Mesendoderm (in vitro differentiated cells): Measurements from ENCODE around the gene TMC5.

Source experiments
- DNase-seq: peaks from one replicate; pipeline ENCODE4 v3.0.0; 2013
- H2AK5ac ChIP-seq: 2 replicates; pipeline ENCODE4 v1.6.1; 2013; ENCODE audit warnings: low read length, inconsistent platforms
- H2BK120ac ChIP-seq: 2 replicates; pipeline ENCODE4 v1.6.1; 2013; ENCODE audit warnings: low read depth, mild to moderate bottlenecking, low read length, moderate library complexity, mixed read lengths
- H2BK15ac ChIP-seq: replicated peaks from 2 replicates; pipeline ENCODE4 v1.6.1; 2013; ENCODE audit warnings: low read depth, mild to moderate bottlenecking, moderate library complexity
- H2BK5ac ChIP-seq: 2 replicates; pipeline ENCODE4 v1.6.1; 2013; ENCODE audit warnings: low read length, inconsistent platforms
- H3K18ac ChIP-seq: 2 replicates; pipeline ENCODE4 v1.6.1; 2013; ENCODE audit warnings: mild to moderate bottlenecking, low read length, mixed read lengths
- H3K23ac ChIP-seq: one replicate; pipeline ENCODE4 v1.6.1; 2013; ENCODE audit warnings: low read length
- H3K27ac ChIP-seq: 2 replicates; pipeline ENCODE4 v1.5.1; 2013; ENCODE audit warnings: low read depth, mild to moderate bottlenecking, inconsistent platforms, low read length, moderate library complexity
- H3K27me3 ChIP-seq: 2 replicates; pipeline ENCODE4 v1.6.1; 2013; ENCODE audit warnings: low read length, control low read depth, mild to moderate bottlenecking, inconsistent platforms; ENCODE audit not compliant: insufficient read depth, poor library complexity
- H3K36me3 ChIP-seq: 2 replicates; pipeline ENCODE4 v1.6.1; 2013; ENCODE audit warnings: low read length, inconsistent platforms; ENCODE audit not compliant: control insufficient read depth, insufficient read depth
- H3K4ac ChIP-seq: one replicate; pipeline ENCODE4 v1.6.1; 2013; ENCODE audit warnings: low read depth, mild to moderate bottlenecking, low read length, moderate library complexity
- H3K4me1 ChIP-seq: 2 replicates; pipeline ENCODE4 v1.6.1; 2013; ENCODE audit warnings: low read depth, low read length, inconsistent platforms; ENCODE audit not compliant: control insufficient read depth
- H3K4me2 ChIP-seq: 2 replicates; pipeline ENCODE4 v1.6.1; 2013; ENCODE audit warnings: low read length
- H3K4me3 ChIP-seq: 2 replicates; pipeline ENCODE4 v1.5.1; 2013; ENCODE audit warnings: mild to moderate bottlenecking, low read length
- H3K56ac ChIP-seq: one replicate; pipeline ENCODE4 v1.6.1; 2013; ENCODE audit warnings: low read length
- H3K79me1 ChIP-seq: 2 replicates; pipeline ENCODE4 v1.6.1; 2013; ENCODE audit warnings: low read length, inconsistent platforms
- H3K79me2 ChIP-seq: 2 replicates; pipeline ENCODE4 v1.6.1; 2013; ENCODE audit warnings: mild to moderate bottlenecking, low read length; ENCODE audit not compliant: control insufficient read depth, insufficient read depth
- H3K9ac ChIP-seq: 2 replicates; pipeline ENCODE4 v1.6.1; 2013; ENCODE audit warnings: low read length, inconsistent platforms
- H4K5ac ChIP-seq: one replicate; pipeline ENCODE4 v1.6.1; 2013; ENCODE audit warnings: low read length
- H4K8ac ChIP-seq: one replicate; pipeline ENCODE4 v1.6.1; 2013; ENCODE audit warnings: low read depth, mild to moderate bottlenecking, control low read depth, low read length, moderate library complexity
- WGBS: extraction: QIAGEN DNeasy Blood & Tissue Kit; methylation state at CpG from one replicate; pipeline ENCODE4 v1.1.7; 2013; ENCODE audit warnings: low lambda C conversion rate, missing lambda C conversion rate; ENCODE audit not compliant: insufficient coverage; ENCODE audit errors: extremely low coverage; 5-methylcytosine and 5-hydroxymethylcytosine counted together

Gene TMC5

DNA sequence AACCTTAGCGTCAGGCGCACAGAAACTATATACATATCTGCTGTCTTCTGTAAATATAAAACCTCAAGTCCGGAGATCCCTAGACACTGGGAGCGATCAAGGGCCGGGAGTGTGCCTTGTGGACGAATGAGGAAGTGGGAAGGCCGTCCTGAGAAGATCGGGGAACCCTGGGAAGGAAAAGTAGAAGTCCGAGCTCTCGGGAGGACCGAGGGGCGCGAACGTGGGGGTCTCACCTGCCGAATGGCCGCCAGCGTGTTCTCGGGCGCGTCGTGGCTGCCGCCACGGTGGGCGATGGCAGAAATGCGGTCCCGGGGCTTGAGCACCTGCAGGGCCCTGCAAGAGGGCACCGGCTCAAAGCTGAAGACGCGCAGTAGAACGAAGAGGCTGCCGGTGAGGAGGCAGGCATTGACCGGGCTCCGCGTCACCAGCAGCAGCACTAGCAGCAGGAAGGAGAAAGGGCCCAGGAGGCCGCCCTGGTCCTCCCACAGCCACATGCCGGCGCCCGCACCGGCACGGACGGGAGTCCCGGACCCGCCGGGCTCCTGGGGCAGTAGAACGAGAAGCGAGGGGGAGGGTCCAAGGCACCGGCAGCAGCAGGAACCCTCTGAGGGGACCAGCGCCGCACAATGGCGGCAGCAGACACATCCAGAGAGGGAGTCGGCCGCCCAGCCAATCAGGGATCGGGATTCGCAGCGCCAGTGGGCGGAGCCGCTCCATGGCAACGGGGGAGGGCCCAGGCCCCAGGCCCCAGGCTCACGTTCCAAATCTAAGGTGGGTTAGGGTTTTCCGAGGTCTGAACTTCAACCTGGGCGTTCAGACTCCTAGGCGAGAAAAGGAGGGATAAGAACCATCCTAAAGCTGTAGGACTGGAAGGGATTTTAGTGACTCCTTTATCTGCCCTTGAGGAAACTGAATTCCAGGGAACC is 104.1 kb downstream of the TMC5 start, which contains the start of gene GDE1:
Gene GDE1, minus strand, starts transcription at position 628 of the 926 bp plus-strand sequence. Its CDS starts 134 bp downstream, at position 494.
- no peak within 1 kb of the TSS for H3K4ac ChIP-seq
- peaks cover 10% of the 10 kb centered on the region for H3K79me1 ChIP-seq
- peak within 1 kb of the TSS; percentile 97 for H3K4me2 ChIP-seq
- H3K27me3 ChIP-seq, result no peaks in the 10 kb centered on the region
- peak within 1 kb of the TSS; percentile 93 for H3K56ac ChIP-seq
- WGBS, result no CpG with 5 or more reads among the region's 62 CpGs
- DNase-seq, result peak; percentile 97
- peak within 1 kb of the TSS; percentile 86 for H3K23ac ChIP-seq
- peak within 1 kb of the TSS; percentile 75 for H2BK15ac ChIP-seq
- no peak within 1 kb of the TSS for H2BK120ac ChIP-seq
- H3K18ac ChIP-seq, result no peak within 1 kb of the TSS
- H3K79me2 ChIP-seq, result peaks cover 12% of the 10 kb centered on the region
- no peak within 1 kb of the TSS for H2BK5ac ChIP-seq
- peak within 1 kb of the TSS; percentile 89 for H3K9ac ChIP-seq
- H3K27ac ChIP-seq, result peak within 1 kb of the TSS; percentile 26
- no peak within 1 kb of the TSS for H2AK5ac ChIP-seq
- H4K5ac ChIP-seq, result peak within 1 kb of the TSS; percentile 97
- peaks cover 15% of the 10 kb centered on the region for H3K4me1 ChIP-seq
- no peak within 1 kb of the TSS for H4K8ac ChIP-seq
- H3K4me3 ChIP-seq, result peak within 1 kb of the TSS; percentile 93
- H3K36me3 ChIP-seq, result no peaks in the 10 kb centered on the region

DNA sequence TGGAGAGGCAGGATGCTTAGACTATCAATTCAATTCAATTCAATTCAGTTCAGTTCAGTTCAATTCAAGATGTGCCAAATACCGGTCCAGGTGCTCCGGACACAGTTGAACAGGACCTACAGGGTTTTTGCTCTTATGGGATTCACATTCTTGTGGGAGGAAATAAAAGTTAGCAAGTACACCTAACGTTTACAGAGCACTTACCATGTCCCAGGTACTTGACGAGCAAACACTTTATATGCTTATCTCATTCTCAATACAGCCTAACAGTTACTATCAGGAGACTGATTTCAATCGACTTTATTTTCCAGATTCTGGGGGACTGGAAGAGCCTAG is 104.7 kb downstream of the TMC5 start:
- H3K9ac ChIP-seq, result peak overlapping the region; percentile 53
- no peak overlapping the region for H3K4ac ChIP-seq
- H3K4me1 ChIP-seq, result peaks cover 15% of the 10 kb centered on the region
- no peaks in the 10 kb centered on the region for H3K27me3 ChIP-seq
- H3K4me2 ChIP-seq, result peak overlapping the region; percentile 34
- peaks cover 10% of the 10 kb centered on the region for H3K79me1 ChIP-seq
- H2BK120ac ChIP-seq, result no peak overlapping the region
- H2BK5ac ChIP-seq, result no peak overlapping the region
- H2BK15ac ChIP-seq, result no peak overlapping the region
- H3K27ac ChIP-seq, result peak overlapping the region; percentile 26
- peaks cover 12% of the 10 kb centered on the region for H3K79me2 ChIP-seq
- H3K56ac ChIP-seq, result peak overlapping the region; percentile 80
- no peaks in the 10 kb centered on the region for H3K36me3 ChIP-seq
- WGBS, result no CpG with 5 or more reads among the region's 5 CpGs
- peak overlapping the region; percentile 97 for H4K5ac ChIP-seq
- no peak overlapping the region for H2AK5ac ChIP-seq
- no peak overlapping the region for H3K23ac ChIP-seq
- no peak overlapping the region for H4K8ac ChIP-seq
- DNase-seq, result no peak
- no peak overlapping the region for H3K18ac ChIP-seq
- H3K4me3 ChIP-seq, result no peak overlapping the region

DNA sequence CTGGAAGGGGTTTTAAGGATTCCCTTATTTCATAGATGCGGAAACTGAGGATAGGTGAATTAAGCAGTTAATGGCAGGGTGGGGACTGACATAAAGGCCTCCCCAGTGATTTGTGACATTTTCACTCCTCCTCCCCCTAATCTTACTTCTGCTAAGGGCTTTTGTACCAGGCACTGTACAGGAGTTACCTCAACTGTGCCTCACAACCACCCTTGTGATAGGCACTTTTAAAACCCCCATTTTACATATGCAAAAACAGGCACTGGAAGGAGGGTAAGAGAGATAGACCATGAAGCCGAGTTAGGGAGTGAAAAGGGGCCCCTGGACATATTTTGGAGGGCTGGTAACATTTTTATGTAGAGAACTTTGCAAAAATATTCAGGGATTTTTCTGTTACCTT is 105.1 kb downstream of the TMC5 start:
- no peak overlapping the region for H3K27ac ChIP-seq
- H2BK120ac ChIP-seq, result no peak overlapping the region
- no peak overlapping the region for H3K4ac ChIP-seq
- no peak overlapping the region for H3K23ac ChIP-seq
- peaks cover 15% of the 10 kb centered on the region for H3K4me1 ChIP-seq
- H2BK15ac ChIP-seq, result peak overlapping the region; percentile 75
- H3K79me2 ChIP-seq, result peaks cover 12% of the 10 kb centered on the region
- H3K36me3 ChIP-seq, result no peaks in the 10 kb centered on the region
- H3K9ac ChIP-seq, result no peak overlapping the region
- no peak overlapping the region for H3K4me3 ChIP-seq
- no peak overlapping the region for H2BK5ac ChIP-seq
- DNase-seq, result no peak
- no peak overlapping the region for H2AK5ac ChIP-seq
- WGBS, result no CpG with 5 or more reads among the region's 2 CpGs
- peak overlapping the region; percentile 71 for H4K5ac ChIP-seq
- H3K79me1 ChIP-seq, result peaks cover 9% of the 10 kb centered on the region
- no peaks in the 10 kb centered on the region for H3K27me3 ChIP-seq
- peak overlapping the region; percentile 73 for H3K56ac ChIP-seq
- no peak overlapping the region for H4K8ac ChIP-seq
- no peak overlapping the region for H3K18ac ChIP-seq
- no peak overlapping the region for H3K4me2 ChIP-seq

DNA sequence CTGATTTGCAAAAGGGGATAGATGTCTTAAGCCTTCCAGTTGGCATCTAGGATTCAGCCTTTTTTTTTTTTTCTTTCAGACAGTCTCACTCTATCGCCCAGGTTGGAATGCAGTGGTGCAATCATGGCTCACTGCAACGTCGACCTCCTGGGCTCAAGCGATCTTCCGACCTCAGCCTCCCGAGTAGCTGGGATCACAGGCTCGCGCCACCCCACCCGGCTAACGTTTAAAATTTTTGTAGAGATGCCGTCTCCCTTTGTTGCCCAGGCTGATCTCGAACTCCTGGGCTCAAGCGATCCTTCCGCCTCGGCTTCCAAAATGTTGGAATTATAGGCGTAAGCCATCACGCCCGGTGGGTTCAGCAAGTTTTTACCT is 105.5 kb downstream of the TMC5 start:
- Histone ChIP-seq H3K9ac (no peak overlapping the region), H3K23ac (no peak overlapping the region), H3K79me2 (peaks cover 12% of the 10 kb centered on the region), H2BK5ac (no peak overlapping the region), H4K5ac (no peak overlapping the region), H3K18ac (peak overlapping the region; percentile 54), H3K4me3 (no peak overlapping the region), H3K4me2 (no peak overlapping the region), H4K8ac (no peak overlapping the region), H2AK5ac (no peak overlapping the region), H3K4me1 (peaks cover 15% of the 10 kb centered on the region), H3K56ac (no peak overlapping the region), H3K27ac (no peak overlapping the region), H3K4ac (no peak overlapping the region), H3K79me1 (peaks cover 9% of the 10 kb centered on the region), H3K36me3 (no peaks in the 10 kb centered on the region), H3K27me3 (no peaks in the 10 kb centered on the region), H2BK15ac (no peak overlapping the region), H2BK120ac (no peak overlapping the region)
- DNase-seq, result peak; percentile 19
- WGBS, result no CpG with 5 or more reads among the region's 18 CpGs

DNA sequence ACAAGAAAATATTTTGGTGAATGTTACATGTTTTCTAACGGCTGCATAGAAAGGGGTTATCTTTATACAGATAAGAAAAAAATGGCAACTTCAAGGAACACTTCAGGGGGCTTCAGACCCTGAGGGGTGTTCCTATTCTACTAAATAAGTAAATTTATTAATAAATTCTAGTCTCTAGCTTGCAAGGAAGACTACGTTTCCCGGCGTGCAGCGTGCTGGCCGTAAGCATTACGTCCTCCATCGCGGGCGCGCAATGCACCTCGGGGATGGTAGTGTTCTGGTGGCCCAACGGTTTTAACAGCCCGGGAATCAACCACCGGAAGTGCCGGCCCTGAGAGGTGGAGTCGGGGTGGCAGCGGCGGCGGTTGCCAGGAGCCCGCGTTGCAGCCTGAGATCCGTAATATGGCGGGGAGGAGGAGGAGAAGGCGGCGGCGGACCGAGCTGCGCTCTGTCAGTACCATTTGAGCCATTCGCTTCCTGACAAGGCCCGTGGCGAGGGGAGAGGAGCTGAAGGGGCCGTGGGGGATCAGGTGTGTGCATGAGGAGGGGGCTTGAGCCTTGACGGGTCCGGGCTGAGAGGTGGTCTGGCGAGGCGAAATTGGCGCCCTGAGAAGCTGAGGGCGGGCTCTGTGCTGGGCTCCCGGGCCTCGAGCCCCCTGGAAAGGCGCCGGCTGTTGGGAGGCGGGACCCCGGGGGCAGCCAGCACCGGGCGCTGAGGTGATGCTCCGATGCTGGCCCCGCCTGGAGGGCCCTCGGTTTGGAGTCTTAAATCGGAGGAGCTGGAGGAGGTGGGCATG is 106.1 kb downstream of the TMC5 start, which contains the start of gene CCP110:
Gene CCP110, plus strand, starts transcription at position 384 of the 797 bp plus-strand sequence. CDS start 3,940 bp downstream, outside the sequence.
- Histone ChIP-seq H3K79me1 (peaks cover 9% of the 10 kb centered on the region), H3K36me3 (no peaks in the 10 kb centered on the region), H3K4me1 (peaks cover 15% of the 10 kb centered on the region), H3K23ac (no peak within 1 kb of the TSS), H2BK5ac (no peak within 1 kb of the TSS), H3K18ac (peak within 1 kb of the TSS; percentile 61), H3K4me2 (peak within 1 kb of the TSS; percentile 90), H3K4me3 (peak within 1 kb of the TSS; percentile 99), H4K8ac (no peak within 1 kb of the TSS), H2AK5ac (no peak within 1 kb of the TSS), H2BK120ac (no peak within 1 kb of the TSS), H3K27ac (peak within 1 kb of the TSS; percentile 9), H3K9ac (peak within 1 kb of the TSS; percentile 94), H3K79me2 (peaks cover 12% of the 10 kb centered on the region), H4K5ac (peak within 1 kb of the TSS; percentile 71), H3K56ac (peak within 1 kb of the TSS; percentile 88), H3K27me3 (no peaks in the 10 kb centered on the region), H2BK15ac (peak within 1 kb of the TSS; percentile 75), H3K4ac (no peak within 1 kb of the TSS)
- WGBS, result no CpG with 5 or more reads among the region's 51 CpGs
- peak; percentile 98 for DNase-seq
